Measurements from ENCODE around the gene LEMD1.

DNA sequence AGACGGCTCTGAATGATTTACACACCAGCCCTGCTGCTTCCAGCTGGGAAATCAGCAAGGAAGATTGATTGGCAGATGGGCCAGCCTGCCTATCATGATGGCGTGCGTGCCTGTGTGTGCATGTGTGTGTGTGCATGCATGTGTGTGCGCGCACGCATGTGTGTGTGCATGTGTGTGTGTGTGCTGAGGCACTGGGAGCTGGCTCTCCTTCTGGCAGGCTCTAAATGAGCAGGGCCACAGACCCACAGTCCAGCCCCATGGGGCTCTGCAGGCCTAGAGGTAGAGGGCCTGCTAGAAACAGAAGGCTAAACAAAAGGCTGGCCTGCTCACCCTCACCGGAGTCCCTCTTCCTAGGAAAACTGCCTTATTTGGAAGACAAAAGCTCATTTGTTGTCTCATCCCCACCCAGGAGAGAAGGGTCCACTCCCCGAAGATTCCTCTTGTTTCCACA, 71.1 kb downstream of the LEMD1 start:
- TF ChIP-seq, protein P1, sequence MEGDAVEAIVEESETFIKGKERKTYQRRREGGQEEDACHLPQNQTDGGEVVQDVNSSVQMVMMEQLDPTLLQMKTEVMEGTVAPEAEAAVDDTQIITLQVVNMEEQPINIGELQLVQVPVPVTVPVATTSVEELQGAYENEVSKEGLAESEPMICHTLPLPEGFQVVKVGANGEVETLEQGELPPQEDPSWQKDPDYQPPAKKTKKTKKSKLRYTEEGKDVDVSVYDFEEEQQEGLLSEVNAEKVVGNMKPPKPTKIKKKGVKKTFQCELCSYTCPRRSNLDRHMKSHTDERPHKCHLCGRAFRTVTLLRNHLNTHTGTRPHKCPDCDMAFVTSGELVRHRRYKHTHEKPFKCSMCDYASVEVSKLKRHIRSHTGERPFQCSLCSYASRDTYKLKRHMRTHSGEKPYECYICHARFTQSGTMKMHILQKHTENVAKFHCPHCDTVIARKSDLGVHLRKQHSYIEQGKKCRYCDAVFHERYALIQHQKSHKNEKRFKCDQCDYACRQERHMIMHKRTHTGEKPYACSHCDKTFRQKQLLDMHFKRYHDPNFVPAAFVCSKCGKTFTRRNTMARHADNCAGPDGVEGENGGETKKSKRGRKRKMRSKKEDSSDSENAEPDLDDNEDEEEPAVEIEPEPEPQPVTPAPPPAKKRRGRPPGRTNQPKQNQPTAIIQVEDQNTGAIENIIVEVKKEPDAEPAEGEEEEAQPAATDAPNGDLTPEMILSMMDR (IDR thresholded peaks at IDR 0.05) = no peak
- no peak for TF ChIP-seq POLR2A (IDR thresholded peaks at IDR 0.05)
